GM18505 (cell line): ENCODE measurements around the gene SEC61B.

Source experiments
- ATAC-seq: cut with Tn5 transposase; IDR thresholded peaks from one replicate; pipeline ENCODE4 v1.9.1; 2021; ENCODE audit not compliant: unreplicated experiment
- POLR2A ChIP-seq: IDR thresholded peaks from 4 replicates; pipeline ENCODE4 v1.6.1; 2011; ENCODE audit warnings: borderline replicate concordance; ENCODE audit not compliant: insufficient read depth, insufficient read length; ENCODE audit errors: extremely low read depth

SEC61B gene

DNA sequence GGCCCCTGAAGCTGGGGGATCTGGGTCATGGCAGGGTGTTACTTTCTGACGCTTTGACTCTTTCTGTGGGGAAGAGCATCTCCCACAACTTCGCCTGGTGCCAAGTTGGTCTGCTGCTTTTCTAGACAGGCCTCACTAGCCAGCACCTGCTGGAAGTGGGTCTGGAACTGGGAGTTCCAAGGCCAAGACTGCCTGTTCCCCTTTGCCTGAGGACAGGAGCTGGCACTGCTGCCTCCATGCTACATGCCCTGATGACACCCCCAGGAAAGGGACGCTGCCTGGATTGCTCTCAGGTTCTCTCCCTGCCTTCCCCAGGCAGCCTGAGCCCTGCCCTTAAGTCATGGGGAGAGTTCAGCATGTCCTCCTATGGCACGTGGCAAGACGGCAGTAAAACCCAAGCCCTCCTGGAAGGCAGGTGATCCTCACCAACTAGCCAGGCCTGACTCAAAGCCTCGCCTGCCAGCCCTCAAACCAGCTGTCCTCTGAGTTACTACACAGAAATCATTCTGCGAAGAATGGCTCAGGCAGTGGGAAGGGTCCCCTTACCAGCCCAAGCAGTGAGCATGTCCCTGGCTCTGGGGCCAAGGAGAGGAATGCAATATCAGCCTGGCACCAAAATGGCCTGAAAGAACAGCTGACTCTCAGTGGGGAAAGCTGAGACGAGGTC is 35.8 kb downstream of the SEC61B start:
- no peak for TF ChIP-seq POLR2A
- ATAC-seq, result no peak

GRCh38 chr9:99259231-99259918 is 37.3 kb downstream of the SEC61B start:
- peak; percentile 63 for TF ChIP-seq POLR2A
- ATAC-seq, result peak; percentile 59

DNA sequence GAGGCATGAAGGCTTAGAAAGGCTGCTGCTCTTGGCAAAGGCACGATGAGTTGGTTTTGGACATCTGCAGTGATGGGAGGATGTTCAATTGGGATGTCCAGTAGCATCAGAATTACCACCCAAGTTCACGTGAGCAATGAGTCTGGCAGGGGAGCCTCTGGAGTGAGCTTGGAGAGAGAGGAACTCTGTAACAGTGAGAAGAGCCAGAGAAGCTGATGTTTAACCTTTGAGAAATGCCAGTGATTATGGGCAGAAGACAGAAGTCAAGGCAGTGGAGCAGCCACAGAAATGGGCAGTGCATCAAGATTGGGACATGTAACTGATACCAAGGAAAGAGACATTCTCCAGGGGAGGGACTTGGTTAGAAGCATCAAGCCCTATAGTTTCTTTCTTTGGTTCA is 39.8 kb downstream of the SEC61B start:
- ATAC-seq, result no peak
- no peak for TF ChIP-seq POLR2A

DNA sequence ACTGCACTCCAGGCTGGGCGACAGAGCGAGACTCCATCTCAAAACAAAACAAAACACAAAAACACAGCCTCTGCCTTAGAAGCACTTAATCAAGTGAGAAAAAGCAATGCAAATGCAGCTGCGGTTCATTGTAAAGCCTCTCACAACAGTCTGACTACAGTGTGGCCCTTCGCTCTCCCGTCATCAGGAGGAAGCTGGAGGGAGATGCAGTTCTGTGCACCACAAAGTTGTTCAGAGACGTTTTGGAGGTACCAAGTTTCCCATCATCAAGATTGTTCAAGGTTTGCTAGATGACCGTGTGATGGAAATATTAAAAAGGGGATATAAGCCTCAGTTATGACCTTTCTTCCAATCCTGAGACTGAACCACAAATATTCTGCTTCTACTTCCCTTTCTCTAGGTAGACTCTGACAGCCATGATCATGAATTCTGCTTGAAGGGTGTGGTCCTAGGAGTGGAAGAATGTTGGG is 40.9 kb downstream of the SEC61B start:
- TF ChIP-seq POLR2A, result no peak
- ATAC-seq, result peak; percentile 40

- no peak for ATAC-seq
- no peak for TF ChIP-seq POLR2A
Observed at GRCh38 chr9:99264070-99264680, 42.1 kb downstream of the SEC61B start.

DNA sequence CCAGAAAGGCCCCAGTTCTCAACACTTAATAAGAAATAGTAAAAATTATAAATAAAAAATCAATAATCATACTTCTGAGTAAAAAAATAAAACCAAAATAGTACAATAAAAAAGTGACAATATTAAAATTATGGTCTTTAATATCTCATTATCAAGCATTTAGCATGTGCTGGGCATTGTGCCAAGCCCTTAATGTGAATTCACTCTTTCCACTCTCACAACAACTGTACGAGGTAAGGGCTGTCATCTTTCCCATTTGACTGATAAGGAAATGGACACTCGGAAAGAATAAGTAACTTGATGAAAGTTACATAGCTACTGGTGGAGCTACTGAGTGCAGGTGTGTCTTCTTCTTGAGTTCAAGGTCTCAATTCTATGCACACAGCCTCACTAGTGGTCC is 43.6 kb downstream of the SEC61B start:
- no peak for ATAC-seq
- TF ChIP-seq POLR2A, result no peak

GRCh38 chr9:99266255-99267023 is 44.4 kb downstream of the SEC61B start:
- no peak for TF ChIP-seq POLR2A
- peak; percentile 50 for ATAC-seq

GRCh38 chr9:99269416-99269815 is 47.3 kb downstream of the SEC61B start:
- no peak for ATAC-seq
- no peak for TF ChIP-seq POLR2A

DNA sequence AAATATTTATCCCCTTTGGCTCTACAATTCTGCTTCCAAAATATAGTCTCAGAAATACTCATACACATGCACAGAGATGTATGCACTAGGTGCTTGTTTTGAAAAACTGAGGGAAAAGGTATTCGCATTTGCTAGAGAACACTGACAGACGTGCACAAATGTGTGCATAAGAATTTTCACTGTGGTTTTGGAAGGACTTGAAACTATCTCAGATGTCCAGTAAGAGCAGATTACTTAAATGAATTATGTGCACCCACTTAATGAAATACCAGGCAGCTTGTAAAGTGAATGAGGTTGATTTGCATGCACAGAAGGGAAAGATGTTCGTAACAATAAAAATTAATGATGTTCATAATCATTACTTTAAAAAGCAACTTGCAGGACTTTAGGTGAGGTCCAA is 48.4 kb downstream of the SEC61B start:
- TF ChIP-seq POLR2A, result no peak
- no peak for ATAC-seq

DNA sequence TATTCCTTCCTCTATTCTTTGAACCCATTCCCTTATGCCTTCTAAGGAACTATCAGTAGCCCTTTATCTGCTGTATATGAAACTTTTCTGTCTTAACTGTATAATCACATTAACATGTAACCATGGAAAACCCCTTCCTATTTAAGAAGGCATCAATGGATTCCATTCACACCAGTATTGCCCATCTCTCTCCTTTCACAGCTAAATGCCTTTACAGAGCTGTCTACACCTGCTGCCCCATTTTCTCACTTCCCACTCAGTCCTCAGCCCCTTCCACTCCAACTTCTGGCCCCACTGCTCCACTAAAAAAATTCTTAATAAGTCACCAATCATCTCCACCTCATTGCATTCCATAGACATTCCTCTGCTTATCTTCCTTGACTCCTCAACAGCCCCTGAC is 50.8 kb downstream of the SEC61B start:
- no peak for ATAC-seq
- no peak for TF ChIP-seq POLR2A

GRCh38 chr9:99274016-99274415 is 51.9 kb downstream of the SEC61B start:
- no peak for ATAC-seq
- no peak for TF ChIP-seq POLR2A

GRCh38 chr9:99274495-99274894 is 52.4 kb downstream of the SEC61B start:
- no peak for TF ChIP-seq POLR2A
- no peak for ATAC-seq
